SK-N-SH (cell line): ENCODE data around the gene LNP1. TPM values are rescaled to one million over a fixed set of nuclear protein-coding genes. Genes with fewer than 3 reads are reported as not detected.

ENCODE experiments used
- CTCF ChIA-PET: fragments of 300-600, 350-600 bp; formaldehyde crosslinking; extraction: SDS; loops from one replicate; lab custom pipeline; 2021; lab: Yijun Ruan, JAX
- POLR2A ChIA-PET: fragments of 350-600 bp; sonication (Branson Sonifier 250); formaldehyde crosslinking; extraction: SDS; loops from one replicate; lab custom pipeline; 2020; ENCODE audit warnings: antibody characterized with exemption, inconsistent platforms; lab: Yijun Ruan, JAX
- DNase-seq: peaks from one replicate; pipeline ENCODE4 v3.0.0; 2012
- H2AFZ ChIP-seq: fragments of 200-600 bp; sonication (generic); 2 replicates; pipeline ENCODE4 v1.8.1; 2016; ENCODE audit warnings: antibody characterized with exemption, mild to moderate bottlenecking, low read depth
- H3F3A ChIP-seq: fragments of 200-600 bp; sonication (generic); replicated peaks from 2 replicates; pipeline ENCODE3; 2016; ENCODE audit warnings: antibody characterized with exemption, mild to moderate bottlenecking; ENCODE audit not compliant: insufficient read depth
- H3K27ac ChIP-seq, 2 experiments: fragments of 200-500 bp in 1 of 2; fragments of 200-600 bp in 1 of 2; sonication (Bioruptor generic) in 1 of 2; sonication (generic), shearing (Covaris generic) in 1 of 2; 2 replicates each; pipeline versions ENCODE4 v1.5.1 to v1.6.1; 2014 to 2016; ENCODE audit warnings: low read depth in 2 of 2, inconsistent platforms in 1 of 2, low read length in 1 of 2, mild to moderate bottlenecking in 1 of 2, mixed read lengths in 1 of 2
- H3K27me3 ChIP-seq: fragments of 200-600 bp; sonication (generic), shearing (Covaris generic); 2 replicates; pipeline ENCODE4 v1.6.1; 2016; ENCODE audit warnings: mixed run types; ENCODE audit not compliant: insufficient read depth
- H3K36me3 ChIP-seq, 2 experiments: fragments of 200-500 bp in 1 of 2; fragments of 200-600 bp in 1 of 2; sonication (Bioruptor generic) in 1 of 2; sonication (generic) in 1 of 2; replicated peaks in 1 of 2; 2 replicates each; pipeline versions ENCODE3 to v1.5.1; 2014 to 2016; ENCODE audit warnings: low read length in 1 of 2, mild to moderate bottlenecking in 1 of 2; ENCODE audit not compliant: insufficient read depth in 2 of 2, control insufficient read depth in 1 of 2
- H3K4me1 ChIP-seq, 2 experiments: fragments of 200-500 bp in 1 of 2; fragments of 200-600 bp in 1 of 2; sonication (Bioruptor generic) in 1 of 2; sonication (generic), shearing (Covaris generic) in 1 of 2; 2 replicates each; pipeline versions ENCODE4 v1.5.1 to v1.6.1; 2014 to 2016; ENCODE audit warnings: low read depth in 1 of 2, low read length in 1 of 2, mixed run types in 1 of 2; ENCODE audit not compliant: insufficient read depth in 2 of 2, control insufficient read depth in 1 of 2
- H3K4me2 ChIP-seq: fragments of 200-600 bp; sonication (generic), shearing (Covaris generic); 2 replicates; pipeline ENCODE4 v1.6.1; 2017; ENCODE audit warnings: mixed run types
- H3K4me3 ChIP-seq, 2 experiments: fragments of 200-500 bp in 1 of 2; fragments of 200-600 bp in 1 of 2; sonication (Bioruptor generic) in 1 of 2; sonication (generic), shearing (Covaris generic) in 1 of 2; 2 replicates each; pipeline versions ENCODE4 v1.5.1 to v1.8.1; 2014 to 2016; ENCODE audit warnings: low read depth in 2 of 2, inconsistent platforms in 1 of 2, low read length in 1 of 2, mild to moderate bottlenecking in 1 of 2, mixed read lengths in 1 of 2, moderate library complexity in 1 of 2
- H3K79me2 ChIP-seq: fragments of 200-600 bp; sonication (generic); 2 replicates; pipeline ENCODE4 v1.8.1; 2017; ENCODE audit warnings: mild to moderate bottlenecking; ENCODE audit not compliant: insufficient read depth
- H3K9ac ChIP-seq: fragments of 200-600 bp; sonication (generic); 2 replicates; pipeline ENCODE4 v1.6.1; 2017; ENCODE audit warnings: mixed run types
- H3K9me2 ChIP-seq: fragments of 200-600 bp; sonication (generic); 2 replicates; pipeline ENCODE4 v1.6.1; 2017; ENCODE audit warnings: mixed run types
- H3K9me3 ChIP-seq: fragments of 200-600 bp; sonication (generic); 2 replicates; pipeline ENCODE4 v1.6.1; 2017; ENCODE audit warnings: mixed run types, mild to moderate bottlenecking, moderate library complexity
- H4K20me1 ChIP-seq: fragments of 200-600 bp; sonication (generic); 2 replicates; pipeline ENCODE4 v1.6.1; 2017; ENCODE audit warnings: mild to moderate bottlenecking, mixed run types; ENCODE audit not compliant: insufficient read depth
- EP300 ChIP-seq, 2 experiments: IDR thresholded peaks; 2 replicates each; pipeline versions ENCODE4 v1.4.0 to v1.6.1; 2012; ENCODE audit warnings: borderline replicate concordance in 1 of 2, low read depth in 1 of 2, low read length in 1 of 2
- FOSL2 ChIP-seq: IDR thresholded peaks from 2 replicates; pipeline ENCODE4 v1.4.0; 2012; ENCODE audit warnings: low read depth, mild to moderate bottlenecking, moderate library complexity, borderline replicate concordance
- MXI1 ChIP-seq: IDR thresholded peaks from 2 replicates; pipeline ENCODE4 v1.6.1; 2012; ENCODE audit warnings: mild to moderate bottlenecking, low read depth, low read length, improper control_type of control experiment
- TAF1 ChIP-seq: IDR thresholded peaks from 2 replicates; pipeline ENCODE4 v1.6.1; 2012; ENCODE audit warnings: low read depth, mild to moderate bottlenecking, low read length, moderate library complexity, borderline replicate concordance
- TEAD4 ChIP-seq: IDR thresholded peaks from 2 replicates; pipeline ENCODE4 v1.4.0; 2012; ENCODE audit warnings: mild to moderate bottlenecking, borderline replicate concordance; ENCODE audit not compliant: insufficient read depth
- WGBS: methylation state at CpG from one replicate; pipeline ENCODE4 v1.1.6; 2017; ENCODE audit warnings: low lambda C conversion rate; 5-methylcytosine and 5-hydroxymethylcytosine counted together
- polyA plus RNA-seq, 3 experiments: library from polyadenylated mRNA; depleted of rRNA; stranded (reverse); fragments of >200 nt; gene quantifications; 2 replicates each; pipeline ENCODE4 v1.2.3, GENCODE V29; 2012
- TF ChIP-seq, protein P1 (sequence below): fragments of 150-350 bp; IDR thresholded peaks from 2 replicates; pipeline ENCODE4 v1.6.1; 2016; ENCODE audit warnings: mild to moderate bottlenecking, low read depth, low read length
- TF ChIP-seq, protein P2 (sequence below): fragments of 150-350 bp; IDR thresholded peaks from 2 replicates; pipeline ENCODE4 v1.6.1; 2017; ENCODE audit warnings: antibody characterized with exemption, low read length, low read depth, borderline replicate concordance
- TF ChIP-seq, protein P3 (sequence below): IDR thresholded peaks from 2 replicates; pipeline ENCODE4 v1.4.0; 2012; ENCODE audit warnings: low read depth, borderline replicate concordance
- TF ChIP-seq, protein P4 (sequence below): IDR thresholded peaks from 2 replicates; pipeline ENCODE4; 2012

LNP1 gene
- polyA plus RNA-seq, 1 of the 3 experiments (the other 2 are of a cell fraction): 2.3 TPM

DNA sequence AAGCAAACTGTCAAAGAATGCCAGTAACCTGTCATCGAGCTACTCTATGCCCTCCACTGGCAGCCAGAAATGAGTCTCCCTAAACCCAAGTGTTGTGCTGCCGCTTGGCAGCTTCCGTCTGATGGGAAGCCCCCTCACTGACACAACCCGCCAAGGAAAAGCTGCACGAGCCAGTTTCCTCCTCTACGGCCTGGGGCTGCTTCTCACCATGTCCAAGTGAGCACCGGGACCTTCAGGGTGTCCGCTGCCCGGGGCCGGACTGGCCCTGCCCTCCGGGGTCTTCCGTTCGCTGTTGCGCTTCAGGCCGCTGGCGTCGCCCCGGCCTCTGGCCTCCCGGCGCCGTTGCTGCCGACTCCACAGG is 940 bp upstream of the LNP1 start:
- DNase-seq: no peak
- CTCF ChIA-PET: interaction anchor here (1.1 to 1.3 kb wide), 2 partner anchors 41 to 83 kb away, joined by 3 read pairs; no protein-coding TSS in a partner anchor
- 0% methylated on average over 9 of the region's 22 CpGs for WGBS

More for the DNA sequence above, 940 bp upstream of the LNP1 start:
- peaks cover 91% of the 10 kb centered on the region for H3K79me2 ChIP-seq
- peak overlapping the region; percentile 89 for H3K4me2 ChIP-seq
- peak overlapping the region; percentile 83 for H3K9ac ChIP-seq
- TF ChIP-seq, protein P1, sequence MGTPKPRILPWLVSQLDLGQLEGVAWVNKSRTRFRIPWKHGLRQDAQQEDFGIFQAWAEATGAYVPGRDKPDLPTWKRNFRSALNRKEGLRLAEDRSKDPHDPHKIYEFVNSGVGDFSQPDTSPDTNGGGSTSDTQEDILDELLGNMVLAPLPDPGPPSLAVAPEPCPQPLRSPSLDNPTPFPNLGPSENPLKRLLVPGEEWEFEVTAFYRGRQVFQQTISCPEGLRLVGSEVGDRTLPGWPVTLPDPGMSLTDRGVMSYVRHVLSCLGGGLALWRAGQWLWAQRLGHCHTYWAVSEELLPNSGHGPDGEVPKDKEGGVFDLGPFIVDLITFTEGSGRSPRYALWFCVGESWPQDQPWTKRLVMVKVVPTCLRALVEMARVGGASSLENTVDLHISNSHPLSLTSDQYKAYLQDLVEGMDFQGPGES: no peak
- TF ChIP-seq, protein P2, sequence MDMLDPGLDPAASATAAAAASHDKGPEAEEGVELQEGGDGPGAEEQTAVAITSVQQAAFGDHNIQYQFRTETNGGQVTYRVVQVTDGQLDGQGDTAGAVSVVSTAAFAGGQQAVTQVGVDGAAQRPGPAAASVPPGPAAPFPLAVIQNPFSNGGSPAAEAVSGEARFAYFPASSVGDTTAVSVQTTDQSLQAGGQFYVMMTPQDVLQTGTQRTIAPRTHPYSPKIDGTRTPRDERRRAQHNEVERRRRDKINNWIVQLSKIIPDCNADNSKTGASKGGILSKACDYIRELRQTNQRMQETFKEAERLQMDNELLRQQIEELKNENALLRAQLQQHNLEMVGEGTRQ: no peak
- TF ChIP-seq EP300 (IDR thresholded peaks at IDR 0.05; ENCODE audit: borderline replicate concordance in 1 of 2, low read depth in 1 of 2, low read length in 1 of 2) (no peak), TAF1 (no peak), FOSL2 (no peak), MXI1 (peak; percentile 21; the same call in 1 of the 2 replicates), TEAD4 (no peak)
- TF ChIP-seq, protein P3, sequence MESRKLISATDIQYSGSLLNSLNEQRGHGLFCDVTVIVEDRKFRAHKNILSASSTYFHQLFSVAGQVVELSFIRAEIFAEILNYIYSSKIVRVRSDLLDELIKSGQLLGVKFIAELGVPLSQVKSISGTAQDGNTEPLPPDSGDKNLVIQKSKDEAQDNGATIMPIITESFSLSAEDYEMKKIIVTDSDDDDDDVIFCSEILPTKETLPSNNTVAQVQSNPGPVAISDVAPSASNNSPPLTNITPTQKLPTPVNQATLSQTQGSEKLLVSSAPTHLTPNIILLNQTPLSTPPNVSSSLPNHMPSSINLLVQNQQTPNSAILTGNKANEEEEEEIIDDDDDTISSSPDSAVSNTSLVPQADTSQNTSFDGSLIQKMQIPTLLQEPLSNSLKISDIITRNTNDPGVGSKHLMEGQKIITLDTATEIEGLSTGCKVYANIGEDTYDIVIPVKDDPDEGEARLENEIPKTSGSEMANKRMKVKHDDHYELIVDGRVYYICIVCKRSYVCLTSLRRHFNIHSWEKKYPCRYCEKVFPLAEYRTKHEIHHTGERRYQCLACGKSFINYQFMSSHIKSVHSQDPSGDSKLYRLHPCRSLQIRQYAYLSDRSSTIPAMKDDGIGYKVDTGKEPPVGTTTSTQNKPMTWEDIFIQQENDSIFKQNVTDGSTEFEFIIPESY: no peak
- TF ChIP-seq, protein P4, sequence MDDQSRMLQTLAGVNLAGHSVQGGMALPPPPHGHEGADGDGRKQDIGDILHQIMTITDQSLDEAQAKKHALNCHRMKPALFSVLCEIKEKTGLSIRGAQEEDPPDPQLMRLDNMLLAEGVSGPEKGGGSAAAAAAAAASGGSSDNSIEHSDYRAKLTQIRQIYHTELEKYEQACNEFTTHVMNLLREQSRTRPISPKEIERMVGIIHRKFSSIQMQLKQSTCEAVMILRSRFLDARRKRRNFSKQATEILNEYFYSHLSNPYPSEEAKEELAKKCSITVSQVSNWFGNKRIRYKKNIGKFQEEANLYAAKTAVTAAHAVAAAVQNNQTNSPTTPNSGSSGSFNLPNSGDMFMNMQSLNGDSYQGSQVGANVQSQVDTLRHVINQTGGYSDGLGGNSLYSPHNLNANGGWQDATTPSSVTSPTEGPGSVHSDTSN: no peak
- peak overlapping the region; percentile 93; the same call in 1 of the 2 replicates for H2AFZ ChIP-seq
- H3K4me1 ChIP-seq: peaks cover 0 to 13% of the 10 kb centered on the region in 2 experiments; a peak in 3 of 4 replicates
- H4K20me1 ChIP-seq: peaks cover 39% of the 10 kb centered on the region
- peaks cover 0 to 5% of the 10 kb centered on the region in 2 experiments for H3K36me3 ChIP-seq
- no peaks in the 10 kb centered on the region for H3K9me3 ChIP-seq
- POLR2A ChIA-PET: interaction anchor here (1.1 to 2.6 kb wide), 2 partner anchors 20 to 92 kb away, joined by 3 to 6 read pairs; partner anchors contain the start of gene TMEM45A
- H3K27me3 ChIP-seq: no peaks in the 10 kb centered on the region
- peak overlapping the region; percentile 87 to 97 for H3K4me3 ChIP-seq
- peaks cover 3% of the 10 kb centered on the region for H3F3A ChIP-seq
- H3K27ac ChIP-seq: peak overlapping the region; percentile 94 to 99; a peak in 3 of 4 replicates
- no peaks in the 10 kb centered on the region for H3K9me2 ChIP-seq
